Muscle layer of duodenum (tissue), 2 donors: ENCODE results near the gene AFG1L.

Source experiments
- H3K27ac ChIP-seq: one replicate; pipeline ENCODE4 v1.7.0; 2013; ENCODE audit warnings: mild to moderate bottlenecking, low read length
- H3K27me3 ChIP-seq: one replicate; pipeline ENCODE4 v1.7.0; 2013; ENCODE audit warnings: low read depth, mild to moderate bottlenecking, control low read depth, low read length
- H3K36me3 ChIP-seq, 2 donors: one replicate each; pipeline ENCODE4 v1.7.0; 2013; ENCODE audit warnings: low read length in 2 of 2, control low read depth in 1 of 2, mild to moderate bottlenecking in 1 of 2; ENCODE audit not compliant: insufficient read depth in 2 of 2, control insufficient read depth in 1 of 2
- H3K4me1 ChIP-seq, 2 donors: one replicate each; pipeline ENCODE4 v1.7.0; 2013; ENCODE audit warnings: low read length in 2 of 2, mild to moderate bottlenecking in 2 of 2, control low read depth in 1 of 2, moderate library complexity in 1 of 2; ENCODE audit not compliant: insufficient read depth in 2 of 2, control insufficient read depth in 1 of 2
- H3K4me3 ChIP-seq, 2 donors: one replicate each; pipeline ENCODE4 v1.7.0; 2013; ENCODE audit warnings: low read length in 2 of 2, low read depth in 1 of 2, mild to moderate bottlenecking in 1 of 2
- H3K9me3 ChIP-seq, 2 donors: one replicate each; pipeline ENCODE4 v1.7.0; 2013; ENCODE audit warnings: low read length in 2 of 2, control low read depth in 1 of 2, mild to moderate bottlenecking in 1 of 2; ENCODE audit not compliant: control insufficient read depth in 1 of 2
- donor health status: healthy.

AFG1L gene

DNA sequence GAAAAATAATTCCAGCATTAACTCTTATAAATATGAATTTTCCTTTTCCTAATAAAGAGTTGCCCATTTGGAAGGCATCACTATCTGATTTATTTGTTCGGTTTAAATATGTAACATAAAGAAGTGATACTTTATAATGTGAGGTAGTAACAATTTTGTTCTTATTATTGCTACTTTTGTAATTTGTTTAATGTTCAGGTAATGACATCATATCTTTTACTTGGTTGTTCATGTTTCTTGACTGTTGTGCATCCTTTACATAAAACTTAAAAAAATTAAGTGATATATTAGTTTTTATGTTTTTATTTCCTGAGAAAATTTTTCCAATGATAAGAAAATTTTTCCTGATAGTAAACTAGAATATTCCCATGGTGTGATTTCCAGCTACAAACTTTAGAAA, 124.6 kb downstream of the AFG1L start:
- Histone ChIP-seq H3K27me3 (no peaks in the 10 kb centered on the region), H3K4me1 (no peaks in the 10 kb centered on the region), H3K27ac (no peak overlapping the region), H3K36me3 (no peaks in the 10 kb centered on the region), H3K9me3 (no peaks in the 10 kb centered on the region), H3K4me3 (no peak overlapping the region)

DNA sequence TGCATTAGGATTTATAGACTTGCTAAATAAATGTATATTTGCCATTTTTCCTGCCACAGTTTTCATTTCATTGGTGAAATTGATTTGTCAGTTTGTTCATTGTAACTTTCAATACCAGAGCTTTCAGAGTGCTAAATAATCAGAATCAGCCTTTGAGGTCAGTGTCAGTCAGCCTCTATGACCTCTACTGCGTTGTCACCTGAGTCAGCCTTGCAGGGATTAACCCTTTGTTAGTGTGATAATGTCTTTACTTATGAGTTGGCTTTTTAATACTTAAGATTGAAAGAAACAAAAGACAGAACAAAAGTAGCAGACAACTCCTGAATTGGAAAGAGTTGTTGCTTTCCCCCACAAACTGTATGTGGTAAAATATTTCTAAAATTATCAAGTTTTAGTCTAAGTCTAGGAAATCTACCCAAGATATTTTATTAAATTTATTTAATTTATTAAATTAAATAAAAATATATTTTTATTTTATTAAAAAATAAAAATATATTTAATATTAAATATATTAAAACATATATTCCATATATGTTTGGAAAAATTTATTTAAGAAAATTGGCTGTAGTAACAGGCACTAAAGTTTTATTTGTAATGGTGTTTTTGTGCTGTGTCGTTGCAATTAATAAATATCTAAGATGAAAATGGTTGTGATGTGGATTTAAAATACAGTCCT, 125.2 kb downstream of the AFG1L start:
- no peak overlapping the region for H3K27ac ChIP-seq
- H3K36me3 ChIP-seq, result no peaks in the 10 kb centered on the region
- no peaks in the 10 kb centered on the region for H3K9me3 ChIP-seq
- H3K27me3 ChIP-seq, result no peaks in the 10 kb centered on the region
- H3K4me1 ChIP-seq, result no peaks in the 10 kb centered on the region
- H3K4me3 ChIP-seq, result no peak overlapping the region

DNA sequence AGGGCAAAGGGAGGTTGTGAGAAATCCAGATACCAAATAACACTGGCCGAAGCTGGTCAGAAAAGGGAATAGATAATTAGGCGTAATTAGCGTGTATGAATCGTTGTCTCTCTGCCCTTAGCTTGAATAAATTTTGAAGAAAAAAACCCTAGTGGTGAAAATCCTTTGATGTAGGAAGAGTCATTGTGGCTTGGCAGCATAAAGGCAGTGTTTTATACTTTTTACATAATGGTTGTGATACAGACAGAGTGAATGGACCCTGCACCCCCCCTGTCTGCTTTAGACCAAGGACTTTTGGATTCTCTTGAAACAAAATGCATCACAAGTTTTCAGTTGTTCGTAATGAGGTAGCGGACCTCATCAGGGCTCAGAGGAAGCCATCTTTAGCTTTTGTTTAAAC, 126.5 kb downstream of the AFG1L start:
- H3K27me3 ChIP-seq, result no peaks in the 10 kb centered on the region
- no peak overlapping the region for H3K27ac ChIP-seq
- no peaks in the 10 kb centered on the region for H3K36me3 ChIP-seq
- H3K4me1 ChIP-seq, result no peaks in the 10 kb centered on the region
- H3K9me3 ChIP-seq, result no peaks in the 10 kb centered on the region
- no peak overlapping the region for H3K4me3 ChIP-seq

DNA sequence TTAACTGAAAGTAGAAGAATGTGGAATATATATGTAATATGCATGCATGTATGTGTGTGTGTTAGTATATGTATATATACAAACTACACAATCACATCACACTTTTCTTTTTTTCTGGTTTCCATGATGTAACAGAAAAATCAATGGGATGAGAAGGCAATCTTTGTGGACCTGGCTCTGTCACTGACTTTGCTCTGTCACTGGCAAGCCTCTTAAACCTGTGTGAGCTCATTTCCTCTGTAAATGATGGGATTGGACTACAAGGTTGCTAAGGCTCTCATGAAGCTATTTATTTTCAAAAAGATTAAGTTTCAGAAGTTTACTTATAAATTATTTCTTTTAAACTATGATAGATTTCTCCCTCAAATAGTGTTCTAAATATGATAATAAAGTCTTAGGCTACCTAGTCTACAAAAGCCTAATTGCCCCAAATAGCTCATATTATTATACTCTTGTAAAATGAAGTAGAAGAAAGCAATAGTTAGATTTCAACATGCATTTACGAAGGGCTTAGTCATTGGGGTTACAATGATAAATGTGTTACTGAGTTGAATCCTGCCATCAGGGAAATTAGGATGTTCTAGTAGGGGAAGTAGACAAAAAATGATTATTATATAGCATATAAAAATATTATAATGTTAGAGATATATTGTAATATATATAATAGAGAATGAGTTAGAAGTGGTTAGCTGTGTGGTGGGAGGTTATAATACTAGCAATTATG, 129.3 kb downstream of the AFG1L start:
- peaks cover 0 to under 1% of the 10 kb centered on the region in 2 donors for H3K36me3 ChIP-seq
- no peaks in the 10 kb centered on the region for H3K9me3 ChIP-seq
- H3K4me3 ChIP-seq, result no peak overlapping the region
- no peaks in the 10 kb centered on the region for H3K4me1 ChIP-seq
- H3K27ac ChIP-seq, result no peak overlapping the region
- no peaks in the 10 kb centered on the region for H3K27me3 ChIP-seq

DNA sequence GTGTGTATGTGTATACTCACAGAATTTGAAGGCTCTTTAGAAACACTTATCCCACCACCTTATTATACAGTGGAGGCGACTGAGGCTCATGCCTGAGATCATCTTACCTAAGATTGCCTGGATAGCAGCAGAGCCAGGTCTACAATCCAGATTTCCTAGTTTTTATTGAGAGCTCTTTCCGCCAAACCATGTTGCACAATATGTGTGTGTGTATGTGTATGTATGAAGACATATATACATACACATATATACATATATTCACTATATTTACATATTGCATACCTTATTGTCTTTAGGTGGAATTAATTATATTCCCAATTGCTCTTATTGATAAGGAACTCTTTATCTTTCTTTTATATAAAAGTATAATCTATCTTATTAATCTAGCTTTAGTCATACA, 130.6 kb downstream of the AFG1L start:
- H3K27ac ChIP-seq, result no peak overlapping the region
- peaks cover 0 to 5% of the 10 kb centered on the region in 2 donors for H3K36me3 ChIP-seq
- H3K4me3 ChIP-seq, result no peak overlapping the region
- H3K27me3 ChIP-seq, result no peaks in the 10 kb centered on the region
- no peaks in the 10 kb centered on the region for H3K4me1 ChIP-seq
- H3K9me3 ChIP-seq, result no peaks in the 10 kb centered on the region

DNA sequence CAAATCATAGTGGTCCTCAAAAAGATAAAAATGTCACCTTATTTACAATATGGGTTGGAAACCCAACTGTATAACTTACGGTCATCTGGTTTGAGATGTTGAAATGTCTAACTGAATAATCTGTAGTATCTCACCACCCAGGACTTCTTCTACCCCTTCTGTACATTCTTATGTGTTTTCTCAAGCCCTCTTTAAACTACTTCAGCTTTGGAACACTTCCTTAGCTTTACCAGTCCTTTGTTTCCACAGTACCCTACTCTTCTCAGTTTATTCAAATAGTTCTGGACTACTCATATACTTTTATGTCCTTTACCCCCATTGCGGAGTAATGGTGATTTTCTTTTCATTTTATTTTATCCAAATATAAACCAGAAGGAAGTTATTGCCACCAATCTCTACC, 137.3 kb downstream of the AFG1L start:
- Histone ChIP-seq H3K4me3 (no peak overlapping the region), H3K27ac (no peak overlapping the region), H3K36me3 (peaks cover 0 to 5% of the 10 kb centered on the region in 2 donors), H3K4me1 (no peaks in the 10 kb centered on the region), H3K27me3 (no peaks in the 10 kb centered on the region), H3K9me3 (no peaks in the 10 kb centered on the region)

DNA sequence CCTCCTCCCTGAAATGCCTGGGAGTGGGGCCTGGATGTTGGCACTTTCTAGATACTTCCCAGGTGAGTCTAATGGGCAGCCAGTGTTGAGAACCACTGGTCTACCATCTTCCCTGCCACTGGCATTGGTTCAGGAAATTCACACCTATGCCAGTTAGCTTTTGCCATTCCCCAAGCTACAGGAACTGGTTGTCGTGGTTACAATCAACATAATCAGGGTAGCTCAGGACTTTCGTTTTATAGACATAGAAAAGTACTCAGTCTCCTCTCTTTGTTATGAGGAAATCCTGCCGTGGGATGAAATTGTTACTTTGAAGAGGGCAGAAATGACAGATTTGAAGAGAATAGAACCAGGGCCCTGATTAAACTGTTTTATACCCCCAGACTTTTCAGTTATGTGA, 137.9 kb downstream of the AFG1L start:
- H3K27me3 ChIP-seq, result no peaks in the 10 kb centered on the region
- no peaks in the 10 kb centered on the region for H3K4me1 ChIP-seq
- no peak overlapping the region for H3K27ac ChIP-seq
- no peak overlapping the region for H3K4me3 ChIP-seq
- peaks cover 0 to 5% of the 10 kb centered on the region in 2 donors for H3K36me3 ChIP-seq
- H3K9me3 ChIP-seq, result no peaks in the 10 kb centered on the region

DNA sequence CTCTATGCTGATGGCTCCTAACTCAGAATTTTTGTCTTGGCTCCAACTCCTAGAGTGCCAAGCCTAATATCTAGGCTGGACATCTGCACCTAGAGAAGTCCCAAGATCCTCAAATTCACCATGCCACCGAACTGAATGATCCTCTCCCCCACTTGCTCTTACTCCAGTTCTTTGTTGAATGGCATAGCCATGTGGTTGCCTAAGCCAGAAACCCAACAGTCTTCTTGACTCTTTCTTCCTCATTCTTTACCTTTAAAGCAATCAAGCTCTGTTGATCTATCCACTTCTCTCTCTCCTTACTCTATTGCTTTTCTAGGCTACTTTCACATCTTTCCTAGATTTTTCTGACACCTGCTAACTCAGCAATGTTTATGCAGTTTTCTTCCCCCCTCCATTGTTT, 139.4 kb downstream of the AFG1L start:
- Histone ChIP-seq H3K36me3 (peaks cover 0 to 4% of the 10 kb centered on the region in 2 donors), H3K27ac (no peak overlapping the region), H3K27me3 (no peaks in the 10 kb centered on the region), H3K4me3 (no peak overlapping the region), H3K4me1 (no peaks in the 10 kb centered on the region), H3K9me3 (no peaks in the 10 kb centered on the region)

DNA sequence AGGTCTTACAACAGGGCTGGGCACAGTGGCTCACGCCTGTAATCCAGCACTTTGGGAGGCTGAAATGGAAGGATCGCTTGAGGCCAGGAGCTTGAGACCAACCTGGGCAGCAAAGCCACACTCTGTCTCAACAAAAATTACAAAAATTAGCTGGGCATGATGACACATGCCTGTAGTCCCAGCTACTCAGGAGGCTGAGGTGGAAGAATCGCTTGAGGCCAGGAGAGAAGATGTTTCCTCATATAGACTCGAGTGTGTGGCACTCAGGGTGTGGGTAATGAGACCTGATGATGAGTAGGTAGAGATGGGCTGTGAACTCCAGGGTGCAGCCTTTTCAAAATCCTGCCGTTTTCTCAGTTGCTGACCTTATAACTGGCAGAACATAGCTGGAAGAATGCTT, 140.5 kb downstream of the AFG1L start:
- H3K36me3 ChIP-seq, result no peaks in the 10 kb centered on the region

DNA sequence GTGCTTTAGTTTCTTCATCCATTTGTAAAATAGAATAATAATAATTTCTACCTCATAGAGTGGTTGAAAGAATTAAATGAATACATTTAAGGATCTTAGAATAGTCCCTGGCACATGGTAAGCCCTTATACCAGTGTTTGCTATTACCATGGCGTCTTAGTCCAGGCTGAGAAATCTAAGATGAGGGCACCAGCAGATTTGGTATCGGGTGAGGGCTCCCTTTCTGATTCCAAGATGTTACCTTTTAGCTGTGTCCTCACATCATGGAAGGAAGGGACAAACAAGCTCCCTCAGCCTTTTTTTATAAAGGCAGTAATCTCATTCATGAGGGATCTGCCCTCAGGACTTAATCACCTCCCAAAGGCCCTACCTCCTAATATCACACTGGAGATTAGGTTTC, 141.9 kb downstream of the AFG1L start:
- H3K4me1 ChIP-seq, result no peaks in the 10 kb centered on the region
- H3K27me3 ChIP-seq, result no peaks in the 10 kb centered on the region
- H3K27ac ChIP-seq, result no peak overlapping the region
- no peaks in the 10 kb centered on the region for H3K36me3 ChIP-seq
- no peaks in the 10 kb centered on the region for H3K9me3 ChIP-seq
- H3K4me3 ChIP-seq, result no peak overlapping the region

More for the DNA sequence above, 140.5 kb downstream of the AFG1L start:
- Histone ChIP-seq H3K4me1 (no peaks in the 10 kb centered on the region), H3K27me3 (no peaks in the 10 kb centered on the region), H3K9me3 (no peaks in the 10 kb centered on the region), H3K27ac (no peak overlapping the region), H3K4me3 (no peak overlapping the region)

DNA sequence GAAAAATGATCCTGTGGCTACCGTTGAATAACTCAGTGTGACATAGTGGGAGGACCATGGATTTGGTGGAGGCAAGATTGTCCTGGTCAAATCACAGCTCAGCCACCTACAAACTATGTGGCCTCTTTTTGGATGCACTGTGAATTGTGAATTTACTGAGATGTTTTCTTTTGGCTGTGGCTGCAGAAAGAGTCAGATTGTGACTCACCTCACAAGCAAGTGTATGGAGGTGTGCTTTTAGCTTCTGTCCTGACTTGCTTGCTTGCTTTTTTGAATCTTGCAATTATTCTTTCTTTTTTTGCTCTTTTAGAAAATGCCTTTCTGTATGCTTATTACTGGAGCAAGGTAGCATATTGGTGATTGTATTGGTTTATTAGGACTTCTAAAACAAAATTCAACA, 143.0 kb downstream of the AFG1L start:
- H3K27ac ChIP-seq, result no peak overlapping the region
- H3K9me3 ChIP-seq, result no peaks in the 10 kb centered on the region
- no peaks in the 10 kb centered on the region for H3K27me3 ChIP-seq
- no peaks in the 10 kb centered on the region for H3K36me3 ChIP-seq
- no peak overlapping the region for H3K4me3 ChIP-seq
- no peaks in the 10 kb centered on the region for H3K4me1 ChIP-seq

DNA sequence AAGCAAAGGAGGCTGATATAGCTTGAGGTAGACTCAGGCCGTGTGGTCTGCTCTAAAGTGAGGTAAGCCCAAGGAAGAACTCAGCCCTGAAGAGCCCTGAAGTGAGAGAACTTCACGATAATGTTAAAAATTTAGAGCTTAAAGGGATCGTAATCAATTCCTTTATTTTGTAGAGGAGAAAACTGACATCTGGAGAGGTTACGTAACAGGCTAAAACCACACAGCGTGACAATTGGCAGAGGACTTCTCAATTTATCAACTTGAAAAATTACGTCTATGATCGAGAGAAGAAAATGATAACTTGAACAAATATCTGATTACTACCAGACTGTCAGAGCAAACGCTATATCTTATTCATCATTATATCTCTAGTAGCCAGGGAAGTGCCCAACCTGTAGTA, 144.1 kb downstream of the AFG1L start:
- no peaks in the 10 kb centered on the region for H3K27me3 ChIP-seq
- H3K4me1 ChIP-seq, result no peaks in the 10 kb centered on the region
- H3K4me3 ChIP-seq, result no peak overlapping the region
- H3K9me3 ChIP-seq, result no peaks in the 10 kb centered on the region
- H3K27ac ChIP-seq, result no peak overlapping the region
- no peaks in the 10 kb centered on the region for H3K36me3 ChIP-seq
